Tibial nerve (tissue), 4 donors: ENCODE data around the gene XG. TPM values are rescaled to one million over a fixed set of nuclear protein-coding genes. Genes with fewer than 3 reads are reported as not detected.

Experiments
- DNase-seq, 2 donors: peaks; one replicate each; pipeline ENCODE4 v3.0.0-alpha.2; 2019; ENCODE audit warnings: low spot score in 2 of 2
- H3K27ac ChIP-seq, 4 donors: fragments of 200-600 bp; sonication (generic) in 3 of 4; one replicate each; pipeline ENCODE4 v1.5.1; 2017 to 2019; ENCODE audit warnings: mild to moderate bottlenecking in 1 of 4
- H3K27me3 ChIP-seq, 2 donors: fragments of 200-600 bp; sonication (generic) in 1 of 2; one replicate each; pipeline versions ENCODE4 v1.5.1 to v1.6.0; 2017 to 2019
- H3K36me3 ChIP-seq, 3 donors: fragments of 200-600 bp; sonication (generic); one replicate each; pipeline ENCODE4 v1.5.1; 2018 to 2019
- H3K4me1 ChIP-seq, 4 donors: fragments of 200-600 bp; sonication (generic) in 3 of 4; one replicate each; pipeline ENCODE4 v1.5.1; 2017 to 2019
- H3K4me3 ChIP-seq, 4 donors: fragments of 200-600 bp; sonication (generic) in 3 of 4; one replicate each; pipeline ENCODE4 v1.5.1; 2017 to 2019; ENCODE audit warnings: mild to moderate bottlenecking in 1 of 4, moderate library complexity in 1 of 4
- H3K9me3 ChIP-seq, 4 donors: fragments of 200-600 bp; sonication (generic) in 3 of 4; one replicate each; pipeline ENCODE4 v1.5.1; 2017 to 2019
- CTCF ChIP-seq, 5 experiments: fragments of 200-600 bp in 3 of 5; fragments of 450-650 bp in 2 of 5; sonication (generic) in 3 of 5; IDR thresholded peaks; one replicate each; pipeline ENCODE4 v1.5.1; 2016 to 2019; ENCODE audit warnings: antibody characterized with exemption in 5 of 5, mild to moderate bottlenecking in 3 of 5, moderate library complexity in 2 of 5
- EP300 ChIP-seq, 2 donors: sonication (generic); formaldehyde crosslinking; IDR thresholded peaks; one replicate each; pipeline ENCODE4 v1.6.1; 2017; ENCODE audit warnings: antibody characterized with exemption in 2 of 2, mild to moderate bottlenecking in 1 of 2
- POLR2A ChIP-seq, 2 donors: fragments of 450-650 bp; IDR thresholded peaks; one replicate each; pipeline ENCODE4 v1.6.1; 2017; ENCODE audit warnings: antibody characterized with exemption in 2 of 2, mild to moderate bottlenecking in 2 of 2, moderate library complexity in 2 of 2
- WGBS, 2 donors: methylation state at CpG; one replicate each; pipeline ENCODE4 v1.1.5; 2018; 5-methylcytosine and 5-hydroxymethylcytosine counted together
- total RNA-seq, 4 donors: library from RNA; depleted of rRNA; stranded (reverse); fragments of >200 nt; gene quantifications; one replicate each; pipeline ENCODE4 v1.1.0, GENCODE V29; 2016

XG gene
- total RNA-seq, 4 donors from 2014 or later = 1.2 to 5.1 (median 3.1) TPM

GRCh38 chrX:2859197-2859797, 107.5 kb downstream of the XG start:
- no peak for TF ChIP-seq POLR2A (IDR thresholded peaks at IDR 0.05)
- TF ChIP-seq CTCF (IDR thresholded peaks at IDR 0.05) = no peak
- no peak for TF ChIP-seq EP300 (IDR thresholded peaks at IDR 0.05)

GRCh38 chrX:2862404-2862803, 110.6 kb downstream of the XG start:
- Histone ChIP-seq H3K4me3 (no peak overlapping the region), H3K36me3 (no peaks in the 10 kb centered on the region), H3K27me3 (no peaks in the 10 kb centered on the region), H3K9me3 (no peaks in the 10 kb centered on the region), H3K27ac (no peak overlapping the region), H3K4me1 (no peaks in the 10 kb centered on the region)
- WGBS, 2 donors = 76 to 92% methylated on average over 9 of the region's 9 CpGs
- DNase-seq = no peak
- TF ChIP-seq EP300 (IDR thresholded peaks at IDR 0.05) (no peak), POLR2A (IDR thresholded peaks at IDR 0.05) (no peak), CTCF (IDR thresholded peaks at IDR 0.05) (no peak)

More at GRCh38 chrX:2859197-2859797, 107.5 kb downstream of the XG start:
- Histone ChIP-seq H3K36me3 (no peaks in the 10 kb centered on the region), H3K27me3 (no peaks in the 10 kb centered on the region), H3K27ac (no peak overlapping the region), H3K9me3 (no peaks in the 10 kb centered on the region), H3K4me3 (no peak overlapping the region), H3K4me1 (no peaks in the 10 kb centered on the region)
- DNase-seq = no peak
- 91 to 100% methylated on average over 1 of the region's 1 CpG for WGBS, 2 donors

GRCh38 chrX:2863646-2864045, 111.8 kb downstream of the XG start:
- Histone ChIP-seq H3K27ac (no peak overlapping the region), H3K4me3 (no peak overlapping the region), H3K4me1 (no peaks in the 10 kb centered on the region), H3K9me3 (no peaks in the 10 kb centered on the region), H3K36me3 (no peaks in the 10 kb centered on the region), H3K27me3 (no peaks in the 10 kb centered on the region)
- 42 to 65% methylated on average over 6 of the region's 6 CpGs for WGBS, 2 donors
- TF ChIP-seq EP300 (IDR thresholded peaks at IDR 0.05) (no peak), POLR2A (IDR thresholded peaks at IDR 0.05) (no peak), CTCF (IDR thresholded peaks at IDR 0.05) (no peak)
- no peak for DNase-seq

Other genes starting within 250 kb of the XG start
- 100 to 1,000 TPM; 249 to 611 (median 391) TPM for gene CD99, start 60.7 kb upstream of the XG start, total RNA-seq
- 10 to 100 TPM in 3 of 4 donors, 1 to 10 TPM in 1; 4.1 to 50.4 (median 22.3) TPM for gene GYG2, start 76.9 kb downstream of the XG start, total RNA-seq
- gene ARSD, start 177.3 kb downstream of the XG start, total RNA-seq = 10 to 100 TPM; 17.1 to 28.6 (median 26.0) TPM